BLaER1 (cell line): Measurements from ENCODE around the gene LRRC4.
A peak's percentile ranks its signal among the peaks of the same experiment; 100 is the strongest.

Experiments used
- H3K27ac ChIP-seq: shearing (Covaris generic); formaldehyde crosslinking; 2 replicates; pipeline ENCODE4 v1.8.1; 2022
- H3K27me3 ChIP-seq: shearing (Covaris generic); formaldehyde crosslinking; 2 replicates; pipeline ENCODE4 v1.8.1; 2022
- H3K36me3 ChIP-seq: shearing (Covaris generic); formaldehyde crosslinking; 2 replicates; pipeline ENCODE4 v1.8.1; 2022
- H3K4me1 ChIP-seq: shearing (Covaris generic); formaldehyde crosslinking; 2 replicates; pipeline ENCODE4 v1.8.1; 2022
- H3K4me2 ChIP-seq: shearing (Covaris generic); formaldehyde crosslinking; 2 replicates; pipeline ENCODE4 v1.8.1; 2022
- H3K4me3 ChIP-seq: shearing (Covaris generic); formaldehyde crosslinking; 2 replicates; pipeline ENCODE4 v1.8.1; 2022
- H3K9ac ChIP-seq: shearing (Covaris generic); formaldehyde crosslinking; 2 replicates; pipeline ENCODE4 v1.8.1; 2022
- H3K9me3 ChIP-seq: shearing (Covaris generic); formaldehyde crosslinking; 2 replicates; pipeline ENCODE4 v1.8.1; 2022
- H4K20me1 ChIP-seq: shearing (Covaris generic); formaldehyde crosslinking; 2 replicates; pipeline ENCODE4 v1.8.1; 2022
- Cebpa-rat ChIP-seq: shearing (Covaris generic); IDR thresholded peaks from 2 replicates; pipeline ENCODE4 v1.8.1; 2022

The LRRC4 gene

DNA sequence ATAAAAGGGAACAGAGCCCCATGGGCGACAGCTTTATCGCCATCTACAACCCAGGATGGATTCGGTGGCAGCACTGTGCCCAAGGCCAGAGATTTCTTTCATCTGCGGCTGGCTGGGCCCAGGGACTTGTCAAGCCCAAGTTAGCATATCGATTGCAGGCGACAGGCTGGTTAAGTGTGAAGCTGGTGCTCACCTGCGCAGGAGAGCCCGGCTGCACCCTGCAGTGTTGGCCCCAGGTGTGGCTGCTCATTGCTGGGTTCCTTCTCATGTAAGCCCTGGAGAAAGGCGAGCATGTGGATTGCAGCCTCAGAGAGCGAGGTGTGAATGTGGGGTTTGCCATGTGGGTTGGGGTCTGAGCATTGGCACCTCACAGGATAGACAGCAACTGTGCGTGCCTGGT, 40.6 kb upstream of the LRRC4 start:
- H3K27me3 ChIP-seq = no peaks in the 10 kb centered on the region
- H3K9me3 ChIP-seq = no peaks in the 10 kb centered on the region
- H3K4me2 ChIP-seq = no peak overlapping the region
- peaks cover 63% of the 10 kb centered on the region for H3K4me1 ChIP-seq
- no peak overlapping the region for H3K9ac ChIP-seq
- no peak overlapping the region for H3K4me3 ChIP-seq
- H3K27ac ChIP-seq = no peak overlapping the region
- TF ChIP-seq Cebpa-rat = no peak
- peaks cover 31% of the 10 kb centered on the region for H3K36me3 ChIP-seq
- peaks cover 45% of the 10 kb centered on the region for H4K20me1 ChIP-seq

DNA sequence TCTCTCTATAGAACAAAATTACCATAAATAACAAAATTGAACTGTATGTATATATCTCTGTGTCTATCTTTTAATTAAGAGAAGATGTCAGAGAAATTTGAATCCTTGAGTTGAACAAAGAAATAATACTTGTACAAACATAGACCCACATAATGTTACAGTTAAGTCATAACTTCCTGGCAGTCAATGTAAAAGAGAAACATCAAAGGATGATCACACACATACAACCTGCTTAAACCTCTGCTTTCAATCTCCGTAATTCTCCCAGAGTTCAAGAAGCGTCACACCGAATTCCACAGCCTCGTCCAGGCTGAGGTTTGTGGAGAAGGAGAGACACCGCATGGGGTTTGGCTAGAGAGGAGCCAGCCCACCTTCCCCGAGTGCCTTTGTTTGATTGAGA, 40.1 kb upstream of the LRRC4 start:
- Histone ChIP-seq H3K9ac (no peak overlapping the region), H3K9me3 (no peaks in the 10 kb centered on the region), H3K4me2 (no peak overlapping the region), H3K27ac (no peak overlapping the region), H3K27me3 (no peaks in the 10 kb centered on the region), H3K36me3 (peaks cover 30% of the 10 kb centered on the region), H4K20me1 (peaks cover 48% of the 10 kb centered on the region), H3K4me1 (peaks cover 63% of the 10 kb centered on the region), H3K4me3 (no peak overlapping the region)
- no peak for TF ChIP-seq Cebpa-rat

DNA sequence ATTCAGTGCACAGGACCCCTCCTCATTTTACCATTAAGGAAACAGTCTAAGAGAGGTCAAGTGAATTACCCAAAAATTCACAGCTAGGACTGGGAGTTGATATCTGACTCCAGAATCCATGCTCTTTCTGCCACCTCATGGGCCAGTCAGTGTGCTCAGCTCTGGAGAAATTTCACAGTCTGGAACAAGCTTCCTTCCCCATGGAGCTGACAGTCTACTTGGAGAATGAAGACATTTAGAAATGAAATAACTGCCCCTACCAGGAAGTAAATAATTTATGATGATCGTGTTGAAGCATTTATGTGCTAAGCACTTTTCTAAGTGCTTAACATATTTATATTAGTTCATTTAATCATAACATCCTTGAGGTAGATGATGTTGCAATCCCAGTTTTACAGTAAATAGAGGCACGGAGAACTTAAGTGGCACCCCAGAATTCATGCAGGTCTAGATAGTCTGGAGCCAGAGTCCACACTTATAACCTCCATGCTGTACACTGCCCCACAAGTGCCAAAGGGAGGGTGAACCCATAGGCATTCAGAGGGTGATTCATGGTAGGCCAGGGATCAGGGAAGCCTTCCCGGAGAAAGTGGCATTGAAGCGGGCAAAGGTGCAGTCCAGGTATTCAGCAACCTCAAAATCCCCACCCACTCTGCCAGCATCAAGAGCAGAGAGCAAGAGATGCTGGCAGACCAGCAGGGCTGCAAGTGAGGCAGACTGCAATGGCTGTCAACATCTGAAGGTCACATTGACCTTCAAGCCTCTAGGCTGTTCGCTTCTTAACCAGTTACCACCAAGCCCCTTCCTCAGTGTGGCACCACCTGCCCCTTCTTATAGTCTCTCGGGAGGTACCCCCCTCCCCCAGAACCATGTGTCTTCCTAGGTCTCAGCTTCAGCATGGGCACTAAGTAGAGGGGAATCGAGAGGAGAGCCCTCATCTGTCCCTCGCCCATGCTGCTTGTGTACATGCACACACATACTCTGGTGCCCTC, 38.4 kb upstream of the LRRC4 start:
- no peak overlapping the region for H3K9ac ChIP-seq
- H3K27me3 ChIP-seq = no peaks in the 10 kb centered on the region
- no peak overlapping the region for H3K27ac ChIP-seq
- H3K4me2 ChIP-seq = no peak overlapping the region
- H3K4me1 ChIP-seq = peaks cover 47% of the 10 kb centered on the region
- H3K4me3 ChIP-seq = no peak overlapping the region
- no peak for TF ChIP-seq Cebpa-rat
- H4K20me1 ChIP-seq = peaks cover 32% of the 10 kb centered on the region
- peaks cover 30% of the 10 kb centered on the region for H3K36me3 ChIP-seq
- H3K9me3 ChIP-seq = no peaks in the 10 kb centered on the region

DNA sequence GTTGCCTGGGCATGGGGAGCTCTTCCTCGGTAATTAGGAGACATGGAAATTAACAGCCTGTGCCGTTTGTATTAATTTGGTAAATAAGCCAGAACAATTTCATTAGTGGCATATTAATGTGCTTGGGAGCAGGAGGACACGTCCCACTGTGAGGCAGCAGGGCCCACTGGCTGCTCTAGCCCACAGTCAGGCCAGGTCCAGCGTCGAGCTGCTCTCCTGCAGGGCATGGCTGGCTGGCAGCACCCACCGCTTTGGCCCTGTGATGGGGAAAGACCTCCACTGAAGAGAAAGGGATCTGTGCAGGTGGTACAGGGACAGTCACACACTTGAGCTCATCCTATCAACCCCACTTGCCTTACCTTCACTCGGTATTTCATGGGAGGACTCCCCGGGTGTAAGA, 37.5 kb upstream of the LRRC4 start:
- no peaks in the 10 kb centered on the region for H3K27me3 ChIP-seq
- H3K27ac ChIP-seq = peak overlapping the region; percentile 37; the same call in 1 of the 2 replicates
- H3K4me2 ChIP-seq = peak overlapping the region; percentile 61; the same call in 1 of the 2 replicates
- peaks cover 23% of the 10 kb centered on the region; the same call in 1 of the 2 replicates for H4K20me1 ChIP-seq
- H3K4me3 ChIP-seq = no peak overlapping the region
- H3K36me3 ChIP-seq = peaks cover 30% of the 10 kb centered on the region
- no peaks in the 10 kb centered on the region for H3K9me3 ChIP-seq
- H3K4me1 ChIP-seq = peaks cover 39% of the 10 kb centered on the region
- no peak for TF ChIP-seq Cebpa-rat
- H3K9ac ChIP-seq = no peak overlapping the region

DNA sequence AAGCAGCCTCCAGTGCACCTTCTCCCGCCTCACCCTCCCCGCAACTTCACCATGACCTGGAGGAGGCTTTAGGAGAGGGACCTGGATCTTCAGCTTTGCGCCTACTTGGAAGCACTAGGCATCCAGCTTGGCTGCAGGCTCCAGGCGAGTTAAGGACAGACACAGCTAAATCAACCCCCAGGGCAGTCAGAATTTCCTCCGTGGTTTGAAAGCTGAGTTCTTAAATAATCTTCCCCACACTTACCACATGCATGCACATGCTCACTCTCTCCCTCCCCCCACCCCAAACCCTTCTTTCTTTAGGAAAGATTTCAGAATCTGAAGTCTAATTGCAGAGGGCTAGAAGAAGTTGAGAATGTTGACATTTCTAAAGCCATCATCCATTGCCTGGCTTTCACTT, 36.7 kb upstream of the LRRC4 start:
- Histone ChIP-seq H3K9ac (no peak overlapping the region), H3K4me1 (peaks cover 31% of the 10 kb centered on the region), H3K4me3 (no peak overlapping the region), H3K4me2 (peak overlapping the region; percentile 61), H3K36me3 (peaks cover 37% of the 10 kb centered on the region), H3K27ac (peak overlapping the region; percentile 37; the same call in 1 of the 2 replicates), H4K20me1 (peaks cover 21% of the 10 kb centered on the region; the same call in 1 of the 2 replicates), H3K9me3 (no peaks in the 10 kb centered on the region), H3K27me3 (no peaks in the 10 kb centered on the region)
- no peak for TF ChIP-seq Cebpa-rat

DNA sequence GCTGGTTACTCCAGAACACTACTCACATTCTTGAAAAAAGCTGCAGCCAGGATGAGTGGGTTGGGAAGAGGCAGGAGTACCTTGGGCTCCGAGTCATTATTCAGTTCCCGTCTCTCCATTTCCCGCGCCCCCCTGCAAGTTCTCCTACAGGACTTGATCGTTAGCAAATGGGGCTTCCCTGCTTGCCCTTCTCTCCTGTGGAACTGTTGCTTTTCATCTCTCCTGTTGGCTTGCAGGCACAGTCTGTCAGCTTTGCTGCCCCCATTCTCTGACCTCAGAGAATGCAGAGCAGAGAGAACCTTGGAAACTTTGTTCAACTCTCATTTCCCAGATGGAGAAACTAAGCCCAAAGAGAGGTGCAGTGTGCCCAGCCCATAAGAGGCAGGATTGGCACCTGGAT, 35.6 kb upstream of the LRRC4 start:
- Histone ChIP-seq H3K4me3 (no peak overlapping the region), H3K27me3 (no peaks in the 10 kb centered on the region), H3K36me3 (peaks cover 42% of the 10 kb centered on the region), H3K9ac (no peak overlapping the region), H3K4me2 (peak overlapping the region; percentile 61), H4K20me1 (peaks cover 32% of the 10 kb centered on the region; the same call in 1 of the 2 replicates), H3K27ac (no peak overlapping the region), H3K4me1 (peaks cover 27% of the 10 kb centered on the region), H3K9me3 (no peaks in the 10 kb centered on the region)
- TF ChIP-seq Cebpa-rat = no peak

DNA sequence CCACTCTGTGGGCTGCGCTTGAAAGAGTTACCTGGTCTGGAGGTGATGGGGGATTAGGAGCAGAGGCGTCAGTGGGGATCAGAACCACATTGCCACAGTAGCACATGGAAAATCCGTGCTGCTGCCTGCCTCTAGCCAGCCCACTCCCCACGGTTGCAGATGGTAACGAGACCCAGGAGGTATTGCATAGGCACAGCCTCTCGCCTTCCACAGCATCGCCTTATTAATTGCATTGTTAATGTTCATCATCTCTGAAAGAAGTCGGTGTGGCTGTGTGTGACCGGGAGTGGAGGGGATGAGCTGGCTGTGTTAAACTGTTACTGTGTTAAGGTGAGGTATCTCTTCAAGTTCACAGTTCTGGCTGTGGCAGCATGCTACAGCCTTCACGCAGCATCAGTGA, 35.2 kb upstream of the LRRC4 start:
- H3K27ac ChIP-seq = no peak overlapping the region
- peaks cover 42% of the 10 kb centered on the region for H3K36me3 ChIP-seq

DNA sequence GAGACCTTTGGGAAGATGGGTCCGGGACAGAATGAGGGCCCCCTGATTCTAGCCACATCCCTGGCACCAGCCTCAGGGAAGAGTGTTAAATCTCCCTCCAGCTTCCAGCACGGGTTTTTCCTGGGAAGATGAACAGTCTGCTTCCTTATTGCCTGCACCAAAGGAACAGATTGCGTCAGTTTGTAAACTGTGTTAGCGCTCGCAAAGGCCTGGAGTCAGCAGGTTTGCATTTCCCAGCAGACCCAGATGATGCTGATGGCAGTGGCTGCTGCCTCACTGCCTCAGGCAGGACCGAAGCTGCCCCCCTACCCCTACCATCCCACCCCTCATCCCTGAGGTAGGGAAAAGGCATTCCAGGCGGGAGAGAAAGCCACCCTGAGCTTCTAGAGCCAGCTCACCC, 34.6 kb upstream of the LRRC4 start:
- Histone ChIP-seq H3K9ac (no peak overlapping the region), H3K27ac (no peak overlapping the region), H3K4me2 (no peak overlapping the region), H3K4me3 (no peak overlapping the region), H3K36me3 (peaks cover 47% of the 10 kb centered on the region), H4K20me1 (peaks cover 38% of the 10 kb centered on the region; the same call in 1 of the 2 replicates), H3K27me3 (no peaks in the 10 kb centered on the region), H3K9me3 (no peaks in the 10 kb centered on the region), H3K4me1 (peaks cover 30% of the 10 kb centered on the region)
- TF ChIP-seq Cebpa-rat = no peak

More for the DNA sequence above, 35.2 kb upstream of the LRRC4 start:
- Histone ChIP-seq H3K9me3 (no peaks in the 10 kb centered on the region), H3K9ac (no peak overlapping the region), H3K4me1 (peaks cover 30% of the 10 kb centered on the region), H4K20me1 (peaks cover 37% of the 10 kb centered on the region; the same call in 1 of the 2 replicates), H3K27me3 (no peaks in the 10 kb centered on the region), H3K4me2 (no peak overlapping the region), H3K4me3 (no peak overlapping the region)
- no peak for TF ChIP-seq Cebpa-rat

DNA sequence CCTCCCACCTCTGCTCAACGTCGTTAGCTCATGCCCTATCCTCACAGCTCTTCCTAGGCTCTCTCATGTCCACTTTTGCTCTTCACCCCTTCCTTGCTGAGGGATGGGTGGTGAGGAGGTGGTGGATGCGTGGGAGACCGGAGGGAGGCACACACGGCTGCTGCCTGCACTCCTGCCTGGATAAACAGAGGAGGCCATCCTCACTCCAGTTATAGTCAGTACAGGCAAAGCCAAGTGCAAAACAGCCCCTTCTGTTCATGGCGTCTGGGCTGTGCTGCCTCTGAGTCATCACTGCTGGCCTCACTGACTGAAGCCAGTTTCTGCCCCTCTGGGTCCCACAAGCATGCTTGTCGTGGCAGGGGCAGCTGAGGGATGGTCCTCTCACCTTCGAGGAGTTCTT, 31.9 kb upstream of the LRRC4 start:
- no peak overlapping the region for H3K4me2 ChIP-seq
- H3K9ac ChIP-seq = no peak overlapping the region

DNA sequence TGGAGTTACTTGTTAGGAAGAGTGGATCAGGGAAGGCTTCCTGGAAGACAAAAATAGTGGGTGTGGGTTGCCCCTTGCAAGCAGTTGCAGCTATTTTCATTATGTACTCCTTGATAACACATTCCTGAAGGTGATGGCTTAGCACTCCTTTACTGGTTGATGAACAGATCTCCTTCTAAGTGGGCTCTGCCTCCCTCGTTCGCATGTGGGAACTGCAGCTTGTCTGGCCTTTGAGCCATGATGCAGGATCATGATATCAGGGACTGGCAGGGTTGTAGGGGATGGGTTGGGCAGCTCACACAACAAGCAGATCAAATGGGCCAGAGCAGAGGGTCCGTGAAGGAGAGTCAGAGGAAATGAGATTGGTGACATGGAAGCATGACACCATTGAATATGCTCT, 28.8 kb upstream of the LRRC4 start:
- Histone ChIP-seq H3K27ac (no peak overlapping the region), H3K4me3 (no peak overlapping the region), H3K9me3 (no peaks in the 10 kb centered on the region), H3K4me2 (no peak overlapping the region), H3K4me1 (peaks cover 55% of the 10 kb centered on the region), H4K20me1 (peaks cover 27% of the 10 kb centered on the region; the same call in 1 of the 2 replicates), H3K9ac (no peak overlapping the region), H3K36me3 (peaks cover 40% of the 10 kb centered on the region), H3K27me3 (no peaks in the 10 kb centered on the region)
- no peak for TF ChIP-seq Cebpa-rat

More for the DNA sequence above, 31.9 kb upstream of the LRRC4 start:
- H3K4me3 ChIP-seq = no peak overlapping the region
- no peaks in the 10 kb centered on the region for H3K27me3 ChIP-seq
- TF ChIP-seq Cebpa-rat = no peak
- H3K27ac ChIP-seq = no peak overlapping the region
- H3K4me1 ChIP-seq = peaks cover 44% of the 10 kb centered on the region
- H3K36me3 ChIP-seq = peaks cover 42% of the 10 kb centered on the region
- no peaks in the 10 kb centered on the region for H3K9me3 ChIP-seq
- H4K20me1 ChIP-seq = peaks cover 38% of the 10 kb centered on the region; the same call in 1 of the 2 replicates
